PC-9 (cell line): ENCODE results near the gene PTGES2. TPM values are rescaled to one million over a fixed set of nuclear protein-coding genes. Genes with fewer than 3 reads are reported as not detected.
A peak's percentile ranks its signal among the peaks of the same experiment; 100 is the strongest.
"Not testable (repeated sequence)": the region's sequence is repeated elsewhere in the genome, so short reads cannot be mapped to it uniquely, and the experiment has no call there.

Source experiments
- BruUV-seq: library from RNA; stranded (reverse); fragments of 400-500 nt; replicated peaks from 2 replicates; lab custom pipeline; 2021; lab: Mats Ljungman, UMichigan
- CTCF ChIA-PET: fragments of 300-600 bp; sonication (Branson Sonifier 250); formaldehyde crosslinking; loops from one replicate; lab custom pipeline; 2022; ENCODE audit warnings: antibody characterized with exemption; lab: Charles Lee
- POLR2A ChIA-PET: fragments of 300-600 bp; sonication (Branson Sonifier 250); formaldehyde crosslinking; loops from one replicate; lab custom pipeline; 2022; ENCODE audit warnings: antibody characterized with exemption; ENCODE audit not compliant: unreplicated experiment; lab: Charles Lee
- DNase-seq, 2 experiments: peaks; one replicate each; pipeline versions ENCODE4 v3.0.0 to v3.0.0-alpha.2; 2015 to 2022; ENCODE audit warnings: mixed read lengths in 1 of 2
- H2AFZ ChIP-seq: fragments of 200-600 bp; sonication (generic); 2 replicates; pipeline ENCODE4 v1.8.1; 2017; ENCODE audit warnings: antibody characterized with exemption
- H3F3A ChIP-seq: fragments of 200-600 bp; sonication (generic); 2 replicates; pipeline ENCODE4 v1.8.1; 2017; ENCODE audit warnings: antibody characterized with exemption, mild to moderate bottlenecking, low read depth; ENCODE audit not compliant: insufficient read depth
- H3K27ac ChIP-seq: fragments of 200-600 bp; sonication (generic); 2 replicates; pipeline ENCODE4 v1.6.1; 2016; ENCODE audit warnings: mixed run types
- H3K27me3 ChIP-seq: fragments of 200-600 bp; sonication (generic); 2 replicates; pipeline ENCODE4 v1.6.1; 2016; ENCODE audit warnings: low read depth, mixed run types; ENCODE audit not compliant: insufficient read depth
- H3K36me3 ChIP-seq: fragments of 200-600 bp; sonication (generic); 2 replicates; pipeline ENCODE4 v1.6.1; 2016; ENCODE audit warnings: low read depth, mixed run types
- H3K4me1 ChIP-seq: fragments of 200-600 bp; sonication (generic); replicated peaks from 2 replicates; pipeline ENCODE4 v1.6.1; 2016; ENCODE audit warnings: mixed run types; ENCODE audit not compliant: insufficient read depth
- H3K4me2 ChIP-seq: fragments of 200-600 bp; sonication (generic); 2 replicates; pipeline ENCODE4 v1.6.1; 2017; ENCODE audit warnings: mixed run types
- H3K4me3 ChIP-seq: fragments of 200-600 bp; sonication (generic); 2 replicates; pipeline ENCODE4 v1.6.1; 2016; ENCODE audit warnings: mixed run types
- H3K79me2 ChIP-seq: fragments of 200-600 bp; sonication (generic); 2 replicates; pipeline ENCODE4 v1.6.1; 2017; ENCODE audit warnings: low read depth, mixed run types
- H3K9me2 ChIP-seq: fragments of 200-600 bp; sonication (generic); 2 replicates; pipeline ENCODE4 v1.8.1; 2017; ENCODE audit warnings: mild to moderate bottlenecking; ENCODE audit not compliant: insufficient read depth
- H3K9me3 ChIP-seq: fragments of 200-600 bp; sonication (generic); 2 replicates; pipeline ENCODE4 v1.8.1; 2016; ENCODE audit warnings: low read depth; ENCODE audit not compliant: insufficient read depth
- H4K20me1 ChIP-seq: fragments of 200-600 bp; sonication (generic); 2 replicates; pipeline ENCODE4 v1.8.1; 2017; ENCODE audit not compliant: insufficient read depth
- EZH2 ChIP-seq: fragments of 200-600 bp; sonication (generic); IDR thresholded peaks from 2 replicates; pipeline ENCODE4 v1.8.0; 2017; ENCODE audit warnings: antibody characterized with exemption, low read depth
- intact Hi-C: fragments of 100-400 bp; cut with micrococcal nuclease; formaldehyde crosslinking; loops from one replicate; pipeline ENCODE4 v1.10.0; 2022; ENCODE audit not compliant: unreplicated experiment
- total RNA-seq: library from RNA; stranded (reverse); gene quantifications from 2 replicates; pipeline ENCODE4 v1.2.3, GENCODE V29; 2021
- TF ChIP-seq, protein P1 (sequence below): fragments of 200-600 bp; sonication (generic); conservative IDR thresholded peaks from 2 replicates; pipeline ENCODE4 v1.6.1; 2017; ENCODE audit warnings: mixed run types, antibody characterized with exemption, mild to moderate bottlenecking, moderate library complexity

Gene PTGES2
- total RNA-seq, 1 experiment from 2014 or later: 95.2 TPM

GRCh38 chr9:128073253-128073886 is 54.2 kb downstream of the PTGES2 start:
- peaks cover 43% of the 10 kb centered on the region for H3F3A ChIP-seq
- H3K9me2 ChIP-seq: no peaks in the 10 kb centered on the region
- TF ChIP-seq, protein P1, sequence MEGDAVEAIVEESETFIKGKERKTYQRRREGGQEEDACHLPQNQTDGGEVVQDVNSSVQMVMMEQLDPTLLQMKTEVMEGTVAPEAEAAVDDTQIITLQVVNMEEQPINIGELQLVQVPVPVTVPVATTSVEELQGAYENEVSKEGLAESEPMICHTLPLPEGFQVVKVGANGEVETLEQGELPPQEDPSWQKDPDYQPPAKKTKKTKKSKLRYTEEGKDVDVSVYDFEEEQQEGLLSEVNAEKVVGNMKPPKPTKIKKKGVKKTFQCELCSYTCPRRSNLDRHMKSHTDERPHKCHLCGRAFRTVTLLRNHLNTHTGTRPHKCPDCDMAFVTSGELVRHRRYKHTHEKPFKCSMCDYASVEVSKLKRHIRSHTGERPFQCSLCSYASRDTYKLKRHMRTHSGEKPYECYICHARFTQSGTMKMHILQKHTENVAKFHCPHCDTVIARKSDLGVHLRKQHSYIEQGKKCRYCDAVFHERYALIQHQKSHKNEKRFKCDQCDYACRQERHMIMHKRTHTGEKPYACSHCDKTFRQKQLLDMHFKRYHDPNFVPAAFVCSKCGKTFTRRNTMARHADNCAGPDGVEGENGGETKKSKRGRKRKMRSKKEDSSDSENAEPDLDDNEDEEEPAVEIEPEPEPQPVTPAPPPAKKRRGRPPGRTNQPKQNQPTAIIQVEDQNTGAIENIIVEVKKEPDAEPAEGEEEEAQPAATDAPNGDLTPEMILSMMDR: no peak
- TF ChIP-seq EZH2: no peak
- no TSS peak for BruUV-seq
- H3K4me1 ChIP-seq: peaks cover 49% of the 10 kb centered on the region
- intact Hi-C loops: no loop called here
- no peaks in the 10 kb centered on the region for H3K36me3 ChIP-seq
- H3K27ac ChIP-seq: peak overlapping the region; percentile 63
- no peaks in the 10 kb centered on the region for H3K27me3 ChIP-seq
- peak overlapping the region; percentile 43 for H3K4me2 ChIP-seq
- no peak overlapping the region for H2AFZ ChIP-seq
- POLR2A ChIA-PET: interaction anchor here (0.6 kb wide), 1 partner anchor 41 kb away, joined by 5 read pairs; no protein-coding TSS in a partner anchor
- DNase-seq: no peak
- H4K20me1 ChIP-seq: no peaks in the 10 kb centered on the region
- CTCF ChIA-PET: interaction anchor here (0.7 to 1.5 kb wide), 3 partner anchors 19 to 39 kb away, joined by 3 to 5 read pairs (median 4); no protein-coding TSS in a partner anchor
- no peaks in the 10 kb centered on the region for H3K9me3 ChIP-seq
- no peak overlapping the region for H3K4me3 ChIP-seq
- peaks cover 83% of the 10 kb centered on the region for H3K79me2 ChIP-seq

GRCh38 chr9:128072144-128073021 is 55.1 kb downstream of the PTGES2 start:
- Histone ChIP-seq H3K4me1 (peaks cover 39% of the 10 kb centered on the region), H3K27ac (peak overlapping the region; percentile 63), H3K9me3 (no peaks in the 10 kb centered on the region), H3K4me2 (peak overlapping the region; percentile 43), H2AFZ (no peak overlapping the region), H3F3A (peaks cover 33% of the 10 kb centered on the region), H3K27me3 (no peaks in the 10 kb centered on the region), H3K36me3 (no peaks in the 10 kb centered on the region), H3K79me2 (peaks cover 79% of the 10 kb centered on the region), H3K4me3 (no peak overlapping the region; the same call in 1 of the 2 replicates), H4K20me1 (no peaks in the 10 kb centered on the region), H3K9me2 (no peaks in the 10 kb centered on the region)
- POLR2A ChIA-PET: interaction anchor here (1.1 kb wide), 1 partner anchor 22 kb away, joined by 5 read pairs; no protein-coding TSS in a partner anchor
- TF ChIP-seq, protein P1: no peak
- TF ChIP-seq EZH2: no peak
- intact Hi-C loops: loop anchor here (1.0 kb wide), 1 partner anchor 45 kb away; no protein-coding TSS in a partner anchor
- DNase-seq: peak; percentile 77 to 79
- CTCF ChIA-PET: interaction anchor here (0.6 to 1.5 kb wide), 8 partner anchors 10 to 120 kb away, joined by 3 to 5 read pairs (median 4); no protein-coding TSS in a partner anchor
- no TSS peak for BruUV-seq

DNA sequence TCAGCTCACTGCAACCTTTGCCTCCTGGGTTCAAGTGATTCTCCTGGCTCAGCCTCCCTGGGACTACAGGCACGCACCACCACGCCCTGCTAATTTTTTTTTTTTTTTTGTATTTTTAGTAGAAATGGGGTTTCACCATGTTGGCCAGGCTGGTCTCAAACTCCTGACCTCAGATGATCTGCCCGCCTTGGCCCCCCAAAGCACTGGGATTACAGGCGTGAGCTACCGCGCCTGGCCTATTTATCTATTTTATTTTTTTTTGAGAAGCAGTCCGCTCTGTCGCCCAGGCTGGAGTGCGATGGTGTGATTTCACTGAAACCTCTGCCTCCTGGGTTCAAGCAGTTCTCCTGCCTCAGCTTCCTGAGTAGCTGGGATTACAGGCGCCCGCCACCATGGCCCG is 56.1 kb downstream of the PTGES2 start:
- POLR2A ChIA-PET: interaction anchor here (1.1 kb wide), 1 partner anchor 23 kb away, joined by 5 read pairs; no protein-coding TSS in a partner anchor
- H3K4me3 ChIP-seq, H4K20me1 ChIP-seq, intact Hi-C loops, H3K27me3 ChIP-seq, H2AFZ ChIP-seq, BruUV-seq, H3K9me3 ChIP-seq, H3K9me2 ChIP-seq, DNase-seq, H3K36me3 ChIP-seq: not testable (repeated sequence)
- peak overlapping the region; percentile 43 for H3K4me2 ChIP-seq
- H3K27ac ChIP-seq: peak overlapping the region; percentile 63
- peaks cover 74% of the 10 kb centered on the region for H3K79me2 ChIP-seq
- CTCF ChIA-PET: interaction anchor here (0.6 to 1.0 kb wide), 2 partner anchors 11 to 12 kb away, joined by 3 to 4 read pairs; no protein-coding TSS in a partner anchor
- H3K4me1 ChIP-seq: peaks cover 38% of the 10 kb centered on the region
- H3F3A ChIP-seq: peaks cover 28% of the 10 kb centered on the region
